Right lobe of liver (tissue), 6 donors: ENCODE results near the gene CACNA2D3. TPM values are rescaled to one million over a fixed set of nuclear protein-coding genes. Genes with fewer than 3 reads are reported as not detected.

ENCODE experiments used
- ATAC-seq, 4 donors: fragments of 200-7000 bp; cut with Tn5 transposase; one replicate each; pipeline ENCODE4 v1.9.1; 2020; ENCODE audit warnings: mild to moderate bottlenecking in 4 of 4, moderate library complexity in 4 of 4
- DNase-seq, 3 donors: peaks; one replicate each; pipeline ENCODE4 v3.0.0-alpha.2; 2020
- H3K27ac ChIP-seq, 3 donors: fragments of 200-600 bp; one replicate each; pipeline ENCODE4 v1.8.0; 2022
- H3K27me3 ChIP-seq, 2 donors: fragments of 200-600 bp; one replicate each; pipeline ENCODE4 v1.8.0; 2022
- H3K36me3 ChIP-seq, 4 donors: fragments of 200-600 bp; sonication (generic) in 1 of 4; one replicate each; pipeline versions ENCODE4 v1.5.1 to v1.8.0; 2017 to 2022; ENCODE audit warnings: control low read depth in 1 of 4
- H3K4me1 ChIP-seq, 4 donors: fragments of 200-600 bp; sonication (generic) in 1 of 4; one replicate each; pipeline versions ENCODE4 v1.5.1 to v1.8.0; 2017 to 2022; ENCODE audit warnings: control low read depth in 1 of 4
- H3K4me3 ChIP-seq, 3 donors: fragments of 200-600 bp; one replicate each; pipeline ENCODE4 v1.8.0; 2022
- H3K9me3 ChIP-seq, 4 donors: fragments of 200-600 bp; sonication (generic) in 1 of 4; one replicate each; pipeline versions ENCODE4 v1.5.1 to v1.8.0; 2017 to 2022; ENCODE audit warnings: control low read depth in 1 of 4
- CTCF ChIP-seq, 4 donors: fragments of 200-600 bp in 3 of 4; fragments of 450-650 bp in 1 of 4; IDR thresholded peaks; one replicate each; pipeline versions ENCODE4 v1.5.1 to v1.8.0; 2016 to 2022; ENCODE audit warnings: antibody characterized with exemption in 4 of 4, mild to moderate bottlenecking in 2 of 4
- POLR2A ChIP-seq: fragments of 450-650 bp; IDR thresholded peaks from one replicate; pipeline ENCODE4 v1.6.1; 2017; ENCODE audit warnings: antibody characterized with exemption, mild to moderate bottlenecking
- WGBS: methylation state at CpG from one replicate; pipeline ENCODE4 v1.1.6; 2018; ENCODE audit warnings: low coverage, low lambda C conversion rate; ENCODE audit not compliant: insufficient coverage; ENCODE audit errors: missing lambda C conversion rate; 5-methylcytosine and 5-hydroxymethylcytosine counted together
- intact Hi-C, 2 donors: fragments of 100-400 bp; cut with DNase I; formaldehyde crosslinking; loops; one replicate each; pipeline versions ENCODE4 v1.11.2 to v1.14.1; 2022
- total RNA-seq, 6 experiments: library from RNA; depleted of rRNA in 2 of 6; stranded (reverse); fragments of >200 nt in 2 of 6; fragmentation: NEBNext Ultra II Directional in 3 of 6; extraction: Animal tissue kit (Norgen Biotek cat#: 25700) in 3 of 6; gene quantifications; one replicate each; pipeline versions ENCODE4 v1.1.0 to v1.2.4, GENCODE V29; 2016 to 2023
- donor health status: DM: no; HTN: yes; CAD: no.
- donor health status: DM: no; HTN: no; CAD: no.
- donor health status: DM: no; HTN: no; CAD: no.
- donor health status: DM: no; HTN: yes; CAD: no.
- donor health status: DM: no; HTN: yes; CAD: no.

Gene CACNA2D3
- total RNA-seq, 6 experiments from 2014 or later, result 0.28 to 0.87 TPM; not detected in 4

- 71% methylated on average over 3 of the region's 3 CpGs for WGBS
- H3K27ac ChIP-seq, result no peak overlapping the region
- intact Hi-C loops, result no loop called here
- TF ChIP-seq CTCF (IDR thresholded peaks at IDR 0.05), result no peak
- TF ChIP-seq POLR2A, result no peak
- H3K4me3 ChIP-seq, result no peak overlapping the region
- H3K4me1 ChIP-seq, result no peaks in the 10 kb centered on the region
- no peak for ATAC-seq
- no peaks in the 10 kb centered on the region for H3K36me3 ChIP-seq
- no peak for DNase-seq
- H3K9me3 ChIP-seq, result no peaks in the 10 kb centered on the region
- no peaks in the 10 kb centered on the region for H3K27me3 ChIP-seq
Measured at GRCh38 chr3:54785976-54786375, 663.6 kb downstream of the CACNA2D3 start.

DNA sequence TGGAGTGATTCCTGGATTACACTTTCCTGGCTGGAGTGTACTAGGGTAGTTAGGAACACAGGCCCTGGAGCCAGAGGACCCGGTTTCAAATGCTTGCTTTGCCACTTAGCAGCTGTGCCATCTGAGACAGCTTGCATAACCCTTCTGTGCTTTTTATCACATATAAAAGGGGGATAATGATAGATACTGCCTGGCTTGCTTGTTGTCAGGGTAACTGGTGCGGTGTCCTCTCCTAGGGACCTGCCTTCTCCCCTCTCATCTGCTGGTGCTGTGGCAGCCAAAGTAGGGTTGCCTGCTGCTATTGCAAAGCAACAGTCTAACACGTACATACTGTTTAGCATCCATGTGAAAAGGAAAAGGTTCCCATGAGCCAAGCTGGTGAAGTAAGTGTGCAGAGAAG, 667.7 kb downstream of the CACNA2D3 start:
- no peak overlapping the region for H3K4me3 ChIP-seq
- WGBS, result 57% methylated on average over 3 of the region's 3 CpGs
- no peak for ATAC-seq
- H3K9me3 ChIP-seq, result no peaks in the 10 kb centered on the region
- no peaks in the 10 kb centered on the region for H3K36me3 ChIP-seq
- DNase-seq, result no peak
- no peaks in the 10 kb centered on the region for H3K4me1 ChIP-seq
- intact Hi-C loops, result no loop called here
- no peaks in the 10 kb centered on the region for H3K27me3 ChIP-seq
- no peak overlapping the region for H3K27ac ChIP-seq
- TF ChIP-seq CTCF (IDR thresholded peaks at IDR 0.05) (no peak), POLR2A (no peak)

GRCh38 chr3:54791501-54792156, 669.3 kb downstream of the CACNA2D3 start:
- H3K4me3 ChIP-seq, result no peak overlapping the region
- 13% methylated on average over 2 of the region's 2 CpGs for WGBS

DNA sequence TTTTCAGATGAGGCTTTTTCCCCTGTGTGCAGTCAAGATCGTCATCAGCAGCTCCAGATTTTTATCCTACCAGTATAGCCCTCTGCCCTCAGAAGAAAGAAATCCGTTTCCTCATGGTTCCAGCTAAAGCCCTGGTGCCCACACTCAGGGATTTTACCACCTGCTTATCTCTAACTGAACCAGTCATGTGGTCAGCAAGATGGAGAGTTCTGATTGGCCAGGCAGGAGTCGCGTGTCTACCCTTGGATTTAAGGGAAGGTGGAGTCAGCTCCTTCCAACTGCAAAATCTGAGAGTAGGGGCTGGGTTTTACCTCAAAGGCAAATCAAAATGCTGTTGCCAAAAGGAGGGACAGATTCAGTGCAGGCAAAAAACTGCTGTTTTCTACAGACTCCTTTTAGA, 670.2 kb downstream of the CACNA2D3 start:
- Histone ChIP-seq H3K4me1 (no peaks in the 10 kb centered on the region), H3K27me3 (no peaks in the 10 kb centered on the region), H3K27ac (no peak overlapping the region), H3K36me3 (no peaks in the 10 kb centered on the region), H3K4me3 (no peak overlapping the region), H3K9me3 (no peaks in the 10 kb centered on the region)
- WGBS, result 64% methylated on average over 4 of the region's 4 CpGs
- DNase-seq (no peak), ATAC-seq (no peak)
- intact Hi-C loops, result no loop called here
- TF ChIP-seq POLR2A (no peak), CTCF (IDR thresholded peaks at IDR 0.05) (no peak)

More at GRCh38 chr3:54791501-54792156, 669.3 kb downstream of the CACNA2D3 start:
- H3K36me3 ChIP-seq, result no peaks in the 10 kb centered on the region
- no peak for ATAC-seq
- no peaks in the 10 kb centered on the region for H3K4me1 ChIP-seq
- H3K9me3 ChIP-seq, result no peaks in the 10 kb centered on the region
- no peak for TF ChIP-seq POLR2A
- TF ChIP-seq CTCF (IDR thresholded peaks at IDR 0.05), result no peak
- no peak for DNase-seq
- intact Hi-C loops, result no loop called here
- no peak overlapping the region for H3K27ac ChIP-seq
- H3K27me3 ChIP-seq, result no peaks in the 10 kb centered on the region

GRCh38 chr3:54793171-54793570, 670.8 kb downstream of the CACNA2D3 start:
- ATAC-seq (no peak), DNase-seq (no peak)
- H3K27ac ChIP-seq, result no peak overlapping the region
- H3K27me3 ChIP-seq, result no peaks in the 10 kb centered on the region
- no peaks in the 10 kb centered on the region for H3K4me1 ChIP-seq
- TF ChIP-seq POLR2A (no peak), CTCF (IDR thresholded peaks at IDR 0.05) (no peak)
- intact Hi-C loops, result no loop called here
- WGBS, result 42% methylated on average over 6 of the region's 6 CpGs
- H3K4me3 ChIP-seq, result no peak overlapping the region
- H3K9me3 ChIP-seq, result no peaks in the 10 kb centered on the region
- H3K36me3 ChIP-seq, result no peaks in the 10 kb centered on the region
